ENCODE data around the gene THADA.

THADA gene

DNA sequence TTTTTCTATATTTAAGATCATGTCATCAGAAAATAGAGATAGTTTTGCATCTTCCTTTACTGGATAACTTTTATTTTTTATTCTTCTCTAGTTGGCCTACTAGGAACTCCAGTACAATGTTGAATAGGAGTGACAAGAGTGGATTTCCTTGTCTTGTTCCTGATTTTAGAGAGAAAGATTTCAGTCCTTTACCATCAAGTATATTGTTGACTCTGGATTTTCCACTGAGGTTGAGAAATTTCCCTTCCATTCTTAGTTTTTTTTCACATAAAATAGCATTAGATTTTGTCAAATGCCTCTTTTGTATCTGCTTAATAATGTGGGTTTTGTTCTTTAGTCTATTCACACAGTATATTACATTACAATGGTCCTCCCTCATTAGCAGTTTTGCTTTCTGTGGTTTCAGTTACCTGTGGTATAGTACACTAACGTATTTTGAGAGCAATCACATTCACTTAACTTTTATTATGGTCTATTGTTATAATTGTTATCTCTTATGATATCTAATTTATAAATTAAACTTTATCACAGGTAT, 105.5 kb downstream of the THADA start:
- no peak for DNase-seq

GRCh38 chr2:43488737-43489136, 107.1 kb downstream of the THADA start:
- DNase-seq: no peak

DNA sequence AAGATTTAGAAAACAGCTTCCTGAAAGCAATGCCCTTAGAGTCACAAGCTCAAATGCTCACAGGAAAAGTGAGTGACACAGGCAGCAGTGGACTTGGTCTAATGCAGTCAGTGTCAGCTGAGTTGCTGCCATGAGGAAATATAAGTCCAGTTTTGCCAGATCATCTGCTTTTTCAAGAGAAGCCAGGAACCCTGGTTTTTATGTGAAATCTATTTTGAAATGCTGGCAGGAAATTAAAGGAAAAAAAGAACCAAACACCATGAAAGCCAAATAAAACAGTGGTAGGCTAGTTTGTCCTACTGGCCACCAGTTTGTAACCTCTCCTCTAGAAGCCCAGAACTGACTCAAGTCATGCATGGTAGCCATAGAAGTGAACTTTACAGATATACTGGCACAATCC, 109.2 kb downstream of the THADA start:
- DNase-seq: no peak

DNA sequence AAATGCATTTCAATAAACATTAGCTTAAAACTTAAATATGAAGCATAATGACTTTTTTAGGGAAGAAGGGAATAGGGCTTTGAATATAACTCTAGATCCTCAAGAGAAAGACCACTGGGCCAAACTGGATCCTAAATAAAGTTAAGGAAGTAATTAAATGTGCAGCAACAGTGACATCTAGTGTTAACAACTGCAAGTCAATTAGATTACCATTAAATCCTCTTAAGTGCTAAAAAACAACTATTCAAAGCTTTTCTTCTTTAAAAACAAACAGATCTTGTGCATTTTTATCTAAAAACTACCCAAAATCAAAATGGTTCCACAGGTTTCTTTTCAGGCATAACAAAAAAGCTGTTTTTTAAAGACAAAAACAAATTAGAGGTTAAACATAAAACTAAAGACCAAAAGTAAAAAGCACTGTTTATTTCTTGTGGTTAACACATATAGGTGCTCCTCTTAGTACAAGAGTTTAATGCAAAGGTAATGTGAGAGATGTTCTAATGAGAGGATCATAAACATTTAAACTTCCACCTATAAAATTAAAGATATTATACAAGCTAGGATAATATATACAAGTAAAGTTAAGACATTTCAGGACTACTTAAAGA, 111.4 kb downstream of the THADA start:
- DNase-seq: peak; percentile 52

DNA sequence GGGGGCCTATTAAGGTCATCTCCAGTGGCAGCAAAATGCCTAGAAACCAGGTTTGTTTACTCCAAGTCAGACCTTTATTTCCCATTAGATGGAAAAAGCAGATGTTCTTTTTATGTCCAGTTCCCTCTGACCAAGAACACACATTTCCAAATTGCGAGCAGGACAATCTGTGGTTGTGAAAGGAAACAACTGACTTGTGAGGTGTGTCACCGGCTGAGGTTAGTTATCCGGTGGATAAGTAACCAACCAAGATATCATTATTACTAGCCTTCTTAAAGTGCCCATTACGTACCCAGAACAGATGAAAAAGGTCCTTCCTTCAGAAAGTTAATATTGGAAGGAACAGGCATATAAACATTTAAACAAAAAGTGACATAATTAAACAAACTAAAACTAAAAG, 112.9 kb downstream of the THADA start:
- DNase-seq: peak; percentile 52

DNA sequence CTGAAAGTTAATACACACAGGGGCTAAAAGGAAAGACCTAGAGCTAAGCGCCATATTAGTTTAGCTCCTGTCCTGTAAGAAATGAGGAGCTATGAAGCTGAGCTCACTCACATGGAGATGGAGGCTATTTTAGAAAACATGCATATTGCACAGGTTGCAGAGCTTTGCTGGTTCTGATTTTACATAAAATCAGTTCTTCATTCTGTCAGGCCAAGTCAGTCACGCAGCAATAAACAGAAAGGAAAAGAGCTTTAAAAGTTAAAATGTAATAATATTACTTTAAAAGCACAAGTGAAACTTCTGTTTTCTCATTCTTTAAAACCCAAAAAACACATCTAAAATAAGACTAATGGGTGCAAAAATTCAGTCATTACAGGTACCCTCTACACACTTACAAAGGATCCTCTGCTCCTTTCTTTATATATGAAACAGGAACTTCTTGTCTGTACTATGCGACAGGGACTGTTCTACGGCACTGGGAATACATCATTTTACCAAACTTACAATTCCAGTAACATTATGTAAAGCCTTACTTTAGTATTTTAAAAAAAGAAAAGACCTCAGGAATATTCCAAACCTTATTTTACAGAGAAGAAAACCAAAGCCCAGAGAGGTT, 113.8 kb downstream of the THADA start:
- no peak for DNase-seq

DNA sequence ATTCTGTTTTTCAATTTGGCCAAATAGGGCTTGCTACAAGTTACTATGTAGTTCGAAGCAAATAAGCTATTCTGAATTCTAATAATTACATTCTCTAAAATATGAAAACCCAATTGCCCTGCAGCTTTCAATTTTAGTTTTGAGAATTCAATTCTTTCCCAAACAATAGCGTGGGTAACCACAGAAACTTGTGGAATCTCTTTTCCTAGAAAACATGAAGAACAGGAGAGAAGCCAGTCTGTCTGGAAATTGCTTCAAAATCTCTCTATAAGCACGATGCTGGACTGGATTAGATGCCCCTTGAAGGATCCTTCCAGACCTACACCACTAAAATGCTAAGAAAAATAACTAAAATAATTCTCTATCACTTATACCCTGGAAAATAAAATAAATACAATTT, 115.0 kb downstream of the THADA start:
- DNase-seq: no peak

DNA sequence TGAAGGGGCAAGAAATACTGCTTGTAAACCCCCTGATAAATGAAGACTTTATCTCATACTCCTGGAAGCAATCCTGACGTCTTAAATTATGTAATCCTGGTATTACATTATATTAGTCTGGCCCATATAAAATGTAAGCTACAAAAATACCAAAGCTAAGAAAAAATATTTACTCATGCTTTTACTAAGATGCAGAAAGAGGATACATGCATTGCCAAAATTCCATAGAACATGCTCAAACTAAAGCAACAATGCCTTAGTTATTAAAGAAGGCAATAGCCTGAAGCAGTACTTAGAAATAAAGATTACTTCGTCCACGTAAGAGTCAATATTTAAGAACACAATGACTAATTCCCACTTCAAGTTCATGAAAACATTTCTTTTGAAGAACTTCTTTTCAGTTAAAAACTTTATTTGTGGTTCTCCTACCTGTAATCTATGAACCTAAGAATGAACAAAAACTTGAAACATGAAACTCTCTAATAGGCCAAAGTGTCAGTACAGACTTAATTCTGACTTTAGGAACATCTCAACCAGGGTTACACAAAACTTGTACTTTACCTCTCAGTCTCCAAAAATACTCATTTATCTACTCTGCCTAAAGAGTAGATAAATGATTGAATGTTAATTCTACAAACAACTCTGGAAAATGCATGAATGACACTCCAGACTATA, 117.3 kb downstream of the THADA start:
- peak; percentile 55 for DNase-seq

DNA sequence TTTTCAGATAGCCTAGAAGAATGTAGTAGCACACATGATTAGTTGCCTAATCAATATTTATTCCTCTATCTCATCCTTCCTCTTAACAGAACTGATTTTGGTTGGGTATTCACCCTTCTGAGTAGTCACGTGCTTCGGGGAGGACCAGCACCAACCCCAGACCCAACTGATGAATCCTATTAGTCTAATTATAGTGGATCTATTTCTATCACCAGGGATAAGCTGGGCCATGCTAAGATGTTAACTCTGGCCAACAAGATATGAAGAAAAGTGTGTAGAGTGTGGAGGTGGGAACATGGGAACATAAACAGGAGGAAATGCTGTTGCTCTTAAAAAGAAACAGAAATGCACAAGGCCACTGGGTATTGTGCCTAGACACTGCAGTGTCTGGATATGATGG, 119.9 kb downstream of the THADA start:
- no peak for DNase-seq

- no peak for DNase-seq
Measured at GRCh38 chr2:43475137-43475846, 120.5 kb downstream of the THADA start.

DNA sequence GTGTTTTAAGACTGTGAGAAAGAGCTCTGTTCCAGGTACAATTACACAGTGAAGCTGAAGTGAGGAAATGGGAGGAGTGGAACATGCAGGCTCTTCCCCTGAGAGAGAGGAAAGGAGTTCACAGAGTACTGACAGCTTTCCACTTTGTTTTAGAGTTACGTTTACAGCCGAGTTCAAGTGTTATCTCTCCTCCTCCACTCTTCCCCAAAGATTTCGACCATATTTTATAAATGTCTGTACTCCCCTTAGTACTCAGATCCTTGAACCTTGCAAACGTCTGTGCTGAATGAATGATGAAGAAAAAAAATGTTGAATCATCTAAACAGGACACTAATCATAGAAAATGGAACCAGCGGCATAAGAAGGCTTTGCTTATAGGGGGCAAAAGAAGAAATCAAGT, 121.6 kb downstream of the THADA start:
- no peak for DNase-seq

- DNase-seq: no peak
Measured at GRCh38 chr2:43473767-43474166, 122.1 kb downstream of the THADA start.

- DNase-seq: no peak
Measured at GRCh38 chr2:43472527-43473194, 123.2 kb downstream of the THADA start.

DNA sequence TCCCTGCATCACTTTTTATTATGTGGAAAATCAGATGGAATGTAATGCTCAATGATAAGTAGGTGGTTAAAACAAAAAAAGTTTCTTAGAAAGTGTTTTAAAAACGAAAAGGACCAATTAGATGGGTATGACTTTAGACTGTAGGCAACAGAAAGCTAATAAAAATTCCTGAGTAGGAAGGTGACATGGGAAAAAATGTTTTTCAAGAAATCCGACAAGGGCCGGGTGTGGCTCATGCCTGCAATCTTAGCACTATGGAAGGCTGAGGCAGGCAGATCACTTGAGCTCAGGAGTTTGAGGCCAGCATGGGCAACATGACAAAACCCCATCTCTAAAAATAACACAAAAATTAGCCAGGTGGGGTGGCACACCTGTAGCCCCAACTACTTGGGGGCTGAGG, 126.1 kb downstream of the THADA start:
- no peak for DNase-seq

GRCh38 chr2:43469094-43469493, 126.7 kb downstream of the THADA start:
- no peak for DNase-seq

DNA sequence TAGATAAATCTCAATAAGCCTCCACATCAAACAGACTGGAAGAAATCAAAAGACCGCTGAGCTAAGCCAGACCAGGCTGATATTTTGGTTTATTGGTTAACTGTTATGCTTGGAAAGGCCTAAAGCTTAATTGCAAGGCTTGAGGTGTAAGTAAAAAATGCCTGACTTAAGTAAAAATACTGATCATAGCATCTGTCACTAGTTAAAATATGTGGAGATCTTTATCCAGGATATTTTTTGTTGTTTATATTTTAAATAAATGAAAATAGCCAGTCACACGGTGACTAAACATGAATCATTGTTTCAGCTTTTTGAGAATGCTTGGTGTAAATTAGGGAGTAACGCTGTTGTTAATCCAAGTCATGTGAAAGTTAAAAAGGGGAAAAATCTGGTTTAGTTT, 127.9 kb downstream of the THADA start:
- DNase-seq: no peak

DNA sequence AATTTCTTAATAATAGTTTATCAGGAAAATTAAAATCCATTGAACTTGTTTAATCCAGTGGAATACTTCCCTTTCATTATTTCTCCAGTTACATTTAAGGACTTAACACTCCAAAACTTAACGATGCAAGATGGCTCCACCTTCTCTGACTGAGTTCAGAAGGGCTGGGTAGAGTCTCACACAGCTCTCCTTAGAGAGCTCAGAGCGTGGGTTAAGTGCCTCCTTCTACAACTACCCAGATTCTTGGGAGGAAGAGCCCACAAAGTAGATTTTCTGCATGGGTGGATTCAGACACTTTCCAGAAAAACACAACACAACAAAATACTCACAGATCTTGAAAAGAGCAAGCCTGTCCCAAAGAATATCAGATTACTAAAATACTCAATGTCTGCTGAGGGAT, 130.6 kb downstream of the THADA start:
- DNase-seq: no peak

GRCh38 chr2:43464590-43464989, 131.2 kb downstream of the THADA start:
- no peak for DNase-seq

DNA sequence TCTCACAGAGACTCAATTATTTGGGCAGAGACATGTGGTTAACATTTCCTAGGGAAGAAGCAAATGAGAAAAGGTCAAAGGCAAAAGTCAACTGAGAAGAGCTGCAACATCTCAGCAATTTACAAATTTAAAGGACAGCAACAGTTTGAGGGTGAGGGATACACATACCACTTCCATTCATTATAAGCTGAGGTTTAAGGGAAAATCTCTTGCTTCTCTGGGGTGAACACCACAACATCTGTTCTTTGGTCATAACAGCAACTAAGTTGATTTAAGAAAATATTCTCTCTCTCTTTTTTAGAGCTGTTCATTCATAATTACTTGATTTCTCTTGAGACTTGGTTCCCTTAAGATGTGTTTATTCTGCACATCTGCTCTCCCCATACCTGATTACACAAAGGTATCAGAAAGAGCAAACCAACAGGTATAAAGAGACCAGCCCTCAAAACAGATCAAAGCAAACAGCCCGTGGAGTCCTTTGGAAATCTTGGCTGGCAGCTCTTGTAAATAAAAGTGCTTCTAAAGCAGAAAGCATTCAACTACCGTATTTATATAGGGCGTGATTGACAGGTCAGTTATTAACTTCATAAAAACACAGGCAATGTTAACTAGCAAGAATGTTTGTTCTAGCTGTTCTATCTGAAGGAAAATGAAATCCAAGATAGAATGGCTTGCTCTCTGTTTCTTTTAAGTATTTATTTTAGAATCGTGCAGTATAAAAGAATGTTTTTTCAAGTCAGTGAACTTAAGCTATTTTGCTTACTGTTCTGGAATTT, 132.8 kb downstream of the THADA start:
- DNase-seq: no peak

GRCh38 chr2:43461453-43462073, 134.3 kb downstream of the THADA start:
- DNase-seq: no peak

DNA sequence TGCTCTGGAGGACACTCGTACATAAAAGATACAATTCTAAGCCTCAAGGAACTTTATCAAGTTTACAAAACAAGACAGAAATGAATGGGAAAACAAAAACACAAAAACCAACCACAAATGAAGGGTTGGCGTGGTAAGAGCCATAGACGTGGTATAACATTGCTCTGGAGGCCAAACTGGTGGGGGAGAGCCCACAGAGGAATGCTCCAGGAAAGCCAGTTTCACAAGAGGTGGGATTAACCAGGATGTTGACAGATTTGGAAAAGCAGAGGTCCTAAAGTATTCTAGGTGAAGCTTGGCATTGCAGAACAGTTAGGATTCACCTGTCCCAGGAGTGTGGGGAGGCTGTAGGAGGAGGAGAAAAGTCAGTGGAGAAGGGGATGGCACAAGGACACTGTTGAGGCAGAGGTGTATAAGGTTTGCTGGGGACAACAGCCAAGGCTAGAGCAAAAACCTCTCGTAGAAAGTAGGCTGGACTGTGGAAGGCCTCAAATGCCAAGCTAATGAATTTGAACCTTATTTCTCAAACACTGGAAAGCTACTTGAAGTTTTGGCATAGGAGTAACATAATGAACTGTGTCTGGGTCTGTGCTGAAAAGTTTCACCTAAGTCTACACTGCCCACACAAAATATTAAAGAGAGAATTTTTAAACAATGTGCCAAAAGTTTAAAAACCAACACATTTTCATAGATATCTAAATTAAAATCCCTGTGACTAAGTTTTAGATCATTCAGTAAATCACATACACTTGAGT, 135.1 kb downstream of the THADA start:
- no peak for DNase-seq
